Stimulated activated CD8-positive, alpha-beta memory T cell treated with anti-CD3 and anti-CD28 coated beads, Interleukin-7, amount 100 ng/mL, for 24 hours (primary cell): Measurements from ENCODE around the gene DAB1.
"Not testable (repeated sequence)": the region's sequence is repeated elsewhere in the genome, so short reads cannot be mapped to it uniquely, and the experiment has no call there.

Source experiments
- DNase-seq: peaks from one replicate; pipeline ENCODE4 v3.0.0-alpha.2; 2020; ENCODE audit warnings: low read depth

The DAB1 gene

GRCh38 chr1:57117753-57118152, 306.1 kb downstream of the DAB1 start:
- DNase-seq = no peak

- no peak for DNase-seq
These were observed 307.0 kb downstream of the DAB1 start for GRCh38 chr1:57116871-57117270.

DNA sequence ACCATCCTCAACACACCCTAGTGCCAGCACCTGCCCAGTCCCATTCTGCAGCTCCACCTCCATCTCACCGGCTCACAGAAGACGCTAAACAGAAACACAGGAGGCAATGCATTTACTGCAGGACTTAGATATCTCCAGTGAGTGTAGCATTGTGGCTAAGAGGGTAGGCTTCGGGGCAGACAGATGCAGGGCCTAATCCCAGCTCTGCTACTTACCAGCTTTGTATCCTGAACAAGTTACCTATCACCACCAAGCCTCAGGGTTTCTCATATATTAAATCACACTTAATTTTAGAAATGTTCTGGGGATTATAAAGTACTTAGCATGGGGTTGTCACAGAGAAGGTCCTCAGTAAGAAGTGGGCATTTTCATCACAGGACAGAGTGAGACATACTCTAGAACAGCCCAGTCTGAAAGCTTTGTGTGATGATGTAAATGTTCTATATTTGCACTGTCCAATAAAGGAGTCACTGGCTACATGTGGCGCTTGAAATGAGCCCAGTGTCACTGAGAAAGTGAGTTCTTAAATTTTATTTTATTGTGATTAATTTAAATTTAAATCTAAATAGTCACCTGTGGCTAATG, 308.7 kb downstream of the DAB1 start:
- no peak for DNase-seq

GRCh38 chr1:57112148-57112547, 311.7 kb downstream of the DAB1 start:
- no peak for DNase-seq

DNA sequence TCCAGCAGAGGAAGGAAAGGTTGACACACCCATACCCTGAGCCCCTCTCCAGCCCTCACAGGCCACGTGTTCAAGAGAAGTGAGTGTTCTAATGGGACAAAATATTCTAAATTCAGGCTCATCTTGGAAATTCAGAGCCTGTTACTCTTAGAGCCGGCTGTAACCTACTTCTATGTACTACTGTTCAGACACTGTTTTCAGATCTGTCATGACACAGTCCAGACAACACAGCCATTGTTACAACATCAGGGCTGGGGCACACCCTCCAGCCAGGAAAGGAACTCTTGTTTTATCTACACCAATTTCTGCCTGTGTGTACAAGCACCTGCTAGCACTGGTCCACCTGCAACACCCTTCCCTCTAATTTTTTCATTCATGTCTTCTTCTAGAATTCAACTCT, 312.7 kb downstream of the DAB1 start:
- DNase-seq = no peak

DNA sequence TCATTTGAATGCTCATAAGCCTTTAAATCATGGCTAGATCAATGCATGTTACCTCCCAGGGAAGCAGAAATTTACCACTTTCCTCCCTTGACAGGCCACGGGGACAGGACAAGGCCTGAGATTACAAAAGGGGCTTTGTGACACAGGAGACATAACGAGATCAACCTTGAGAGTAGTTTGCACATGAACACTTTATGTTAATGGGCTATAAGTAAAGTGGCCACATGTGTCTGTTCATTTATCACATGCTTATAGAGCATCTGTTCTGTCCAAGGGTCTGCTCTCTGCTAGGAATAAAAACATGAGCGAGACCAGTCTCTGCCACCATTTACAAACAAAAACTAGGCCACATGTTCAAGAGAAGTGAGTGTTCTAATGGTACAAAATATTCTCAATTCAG, 314.0 kb downstream of the DAB1 start:
- DNase-seq = no peak

DNA sequence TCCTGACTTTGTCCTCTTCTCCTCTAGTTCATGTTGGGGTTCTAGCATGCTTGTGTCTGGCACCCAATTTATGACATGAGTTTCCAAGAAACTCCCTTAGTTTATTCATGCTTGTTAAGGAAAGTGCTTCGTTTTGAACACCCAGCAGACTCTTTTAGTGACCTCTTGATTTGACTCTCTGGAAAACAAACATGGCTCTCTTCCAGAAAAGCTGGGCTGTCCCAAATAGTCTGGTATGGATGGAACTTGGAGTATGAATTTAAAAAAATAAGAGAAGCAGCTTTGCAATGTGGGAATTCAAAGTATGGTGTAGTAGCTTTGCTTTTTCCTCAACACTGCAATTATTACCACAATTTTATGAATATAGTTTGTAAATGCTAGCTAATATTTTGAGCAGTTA, 314.6 kb downstream of the DAB1 start:
- DNase-seq = no peak

DNA sequence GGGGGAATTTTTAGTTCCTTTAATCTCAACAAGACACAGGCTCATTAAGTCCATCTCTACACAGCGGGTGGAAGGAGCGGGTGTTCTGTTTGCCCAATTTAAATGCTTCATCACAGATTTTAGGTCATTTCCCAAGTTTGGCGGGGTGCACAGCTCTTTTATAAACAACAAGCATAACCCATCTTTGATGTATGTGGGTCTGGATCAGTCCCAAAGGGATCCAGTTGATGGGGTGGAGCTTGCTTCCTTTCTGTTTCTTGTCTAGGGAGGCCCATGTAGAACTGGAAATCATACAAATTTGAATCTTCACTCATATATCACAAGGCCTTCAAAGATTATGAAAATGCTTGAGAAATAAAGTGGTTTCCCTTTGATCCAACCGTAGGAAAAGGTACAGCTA, 317.6 kb downstream of the DAB1 start:
- DNase-seq = no peak

- DNase-seq = no peak
These were observed 321.1 kb downstream of the DAB1 start for GRCh38 chr1:57102561-57103326.

GRCh38 chr1:57101209-57101608, 322.7 kb downstream of the DAB1 start:
- no peak for DNase-seq

- DNase-seq = no peak
These were observed 329.1 kb downstream of the DAB1 start for GRCh38 chr1:57094749-57095148.

GRCh38 chr1:57093122-57093521, 330.7 kb downstream of the DAB1 start:
- no peak for DNase-seq

GRCh38 chr1:57091642-57092041, 332.2 kb downstream of the DAB1 start:
- DNase-seq = no peak

DNA sequence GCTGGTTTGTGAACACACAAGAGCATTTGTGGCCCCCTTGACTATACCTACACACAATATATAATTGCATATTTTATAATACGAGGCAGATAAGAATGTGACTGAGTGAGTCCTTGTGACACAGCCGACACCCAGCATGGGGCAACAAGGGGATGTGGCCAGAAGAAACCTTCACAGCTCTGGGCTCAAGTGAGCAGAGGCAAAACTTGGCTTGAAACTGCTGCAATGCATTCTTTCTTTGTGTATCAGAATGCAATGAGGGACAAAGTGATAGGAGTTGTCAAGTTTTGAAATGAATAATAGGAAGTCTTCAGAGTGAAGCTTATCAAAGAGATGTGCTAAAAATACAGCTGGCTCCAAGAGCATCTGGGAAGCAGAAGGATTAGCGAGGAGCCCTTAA, 334.0 kb downstream of the DAB1 start:
- DNase-seq = no peak

DNA sequence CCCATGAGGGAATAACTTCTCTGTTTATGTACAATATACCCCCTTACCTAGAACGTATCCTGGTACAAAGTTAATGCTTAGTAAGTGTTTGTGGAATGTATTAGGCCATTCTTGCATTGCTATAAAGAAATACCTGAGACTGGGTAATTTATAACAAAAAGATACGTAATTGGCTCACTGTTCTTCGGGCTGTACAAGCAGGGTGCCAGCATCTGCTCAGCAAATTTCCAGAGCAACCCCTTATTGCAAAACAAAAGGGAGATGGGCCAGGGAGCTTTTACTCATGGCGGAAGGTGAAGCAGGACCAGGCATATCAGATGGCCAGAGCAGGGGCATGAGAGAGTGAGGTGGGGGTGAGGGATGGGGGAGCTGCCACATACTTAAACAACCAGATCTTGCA, 334.6 kb downstream of the DAB1 start:
- DNase-seq = no peak

DNA sequence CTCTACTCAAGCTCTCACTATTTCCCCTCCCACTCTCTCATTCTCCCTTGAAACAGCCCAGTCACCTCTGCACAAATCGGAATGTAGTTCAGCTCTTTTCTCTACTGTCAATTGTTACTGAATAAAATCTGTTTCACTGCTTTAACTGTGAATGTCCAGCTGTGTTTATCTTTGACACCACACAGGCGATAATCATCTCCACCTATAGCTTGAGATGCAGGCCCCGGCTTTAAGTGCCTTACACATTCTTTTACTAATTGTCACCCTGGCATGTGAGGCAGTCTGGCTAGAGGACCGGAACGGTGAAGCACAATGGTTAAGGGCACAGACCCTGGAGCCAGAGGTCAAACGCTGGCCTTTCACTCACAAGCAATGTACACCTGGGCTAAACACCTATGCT, 335.2 kb downstream of the DAB1 start:
- no peak for DNase-seq

- not testable (repeated sequence) for DNase-seq
These were observed 336.2 kb downstream of the DAB1 start for GRCh38 chr1:57087660-57088059.

DNA sequence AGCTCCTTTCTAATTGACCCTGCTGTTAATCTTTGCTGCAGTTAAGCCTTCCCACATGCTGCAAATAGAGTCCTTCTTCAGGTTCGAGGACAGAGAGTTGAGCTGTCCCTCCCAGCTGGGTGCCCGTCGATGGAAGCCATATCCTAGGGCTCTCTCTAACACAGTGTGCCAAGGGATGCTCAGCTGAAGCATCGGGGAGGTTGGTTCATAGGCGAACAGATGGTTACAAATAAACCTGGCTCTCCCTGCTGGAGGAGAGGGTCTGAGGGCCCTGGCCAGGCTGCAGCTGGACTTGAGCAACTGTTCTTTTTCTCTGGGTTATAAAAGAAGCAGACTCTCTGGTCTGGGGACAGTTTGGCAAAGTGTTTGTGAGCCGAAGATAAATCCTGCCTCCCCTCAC, 337.7 kb downstream of the DAB1 start:
- no peak for DNase-seq

DNA sequence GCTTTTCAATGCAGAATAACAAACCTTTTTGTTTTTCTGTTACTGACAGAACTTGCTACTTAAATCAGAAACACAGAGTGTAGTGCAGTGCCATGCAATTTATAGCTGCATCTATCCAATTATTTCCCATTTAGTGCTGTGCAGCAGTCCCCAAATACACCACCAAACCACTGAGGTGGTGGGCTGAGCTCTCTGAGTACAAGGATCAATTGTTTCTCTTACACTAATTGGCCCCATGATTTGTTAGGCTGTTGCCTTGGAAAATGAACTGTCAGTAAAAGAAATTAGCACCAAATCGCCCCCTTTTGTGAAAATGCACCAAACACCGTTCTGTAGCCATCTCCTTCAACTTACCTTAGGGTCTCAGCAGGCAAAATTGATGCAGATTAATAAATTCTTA, 339.2 kb downstream of the DAB1 start:
- no peak for DNase-seq

GRCh38 chr1:57082711-57083439, 341.0 kb downstream of the DAB1 start:
- no peak for DNase-seq

- DNase-seq = no peak
These were observed 344.3 kb downstream of the DAB1 start for GRCh38 chr1:57079454-57080157.

- DNase-seq = no peak
These were observed 351.3 kb downstream of the DAB1 start for GRCh38 chr1:57072401-57073110.
